HG03045 (cell line): ENCODE measurements around the gene NFIB.

Source experiments
- ATAC-seq: cut with Tn5 transposase; IDR thresholded peaks from one replicate; pipeline ENCODE4 v1.9.1; 2021; ENCODE audit warnings: mild to moderate bottlenecking, moderate library complexity; ENCODE audit not compliant: unreplicated experiment

NFIB gene

DNA sequence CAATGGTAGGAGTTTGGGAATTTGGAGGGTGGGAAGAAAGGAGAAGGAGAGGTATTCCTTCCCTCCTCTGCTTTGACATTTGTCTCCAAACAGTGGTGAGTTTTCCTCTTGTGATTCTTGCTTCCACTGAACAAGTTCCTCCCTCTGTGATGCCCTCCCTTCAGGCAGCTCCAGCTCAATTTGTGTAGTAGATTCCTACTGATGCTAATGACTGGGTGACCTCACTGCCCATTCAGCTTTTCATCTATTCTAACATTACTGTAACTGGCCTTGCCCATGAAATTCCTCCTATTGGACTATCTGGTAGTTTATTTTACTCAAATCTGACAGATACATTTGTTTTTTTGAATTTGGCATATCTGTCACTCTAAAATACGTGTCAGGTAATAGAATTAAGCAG lies 121.4 kb downstream of the NFIB start:
- no peak for ATAC-seq

DNA sequence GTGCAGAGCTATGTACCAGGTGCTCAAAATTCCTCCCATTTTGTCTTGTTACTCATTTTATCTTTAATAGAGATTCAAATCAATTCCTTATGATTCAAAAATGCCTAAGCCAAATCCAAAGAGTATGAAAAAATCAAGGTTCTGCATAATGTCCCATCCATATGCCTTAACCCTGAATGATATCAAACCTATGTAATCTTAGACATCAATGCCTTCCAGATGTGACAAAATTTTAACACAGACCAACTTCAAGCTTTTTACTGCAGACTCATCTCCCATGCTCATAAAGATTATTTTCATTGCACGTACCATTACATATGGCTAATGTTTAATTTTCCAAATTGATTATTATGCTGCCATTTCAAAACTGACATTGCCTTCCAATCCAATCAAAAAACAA lies 122.4 kb downstream of the NFIB start:
- no peak for ATAC-seq

- ATAC-seq, result no peak
These were observed 123.7 kb downstream of the NFIB start for GRCh38 chr9:14190240-14190639.

- ATAC-seq, result no peak
These were observed 124.4 kb downstream of the NFIB start for GRCh38 chr9:14189578-14189977.

DNA sequence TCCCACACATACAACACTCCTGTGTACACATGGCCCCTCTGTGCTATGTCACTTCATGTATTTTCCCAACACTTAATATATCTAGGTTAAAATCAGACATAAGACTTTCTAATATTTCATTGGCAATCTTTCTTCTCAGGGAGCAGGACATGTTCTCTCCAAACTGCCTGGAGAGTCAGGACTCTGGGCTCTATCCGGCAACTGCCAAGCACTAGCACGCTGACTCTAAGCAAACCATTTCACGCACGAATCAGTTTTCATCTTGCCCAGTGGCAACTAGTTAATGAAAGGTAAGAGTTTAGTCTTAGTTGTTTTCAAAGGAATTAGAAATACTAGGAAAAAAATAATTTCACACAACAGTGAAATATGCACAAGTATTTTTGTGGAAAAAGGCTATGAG lies 124.8 kb downstream of the NFIB start:
- no peak for ATAC-seq

DNA sequence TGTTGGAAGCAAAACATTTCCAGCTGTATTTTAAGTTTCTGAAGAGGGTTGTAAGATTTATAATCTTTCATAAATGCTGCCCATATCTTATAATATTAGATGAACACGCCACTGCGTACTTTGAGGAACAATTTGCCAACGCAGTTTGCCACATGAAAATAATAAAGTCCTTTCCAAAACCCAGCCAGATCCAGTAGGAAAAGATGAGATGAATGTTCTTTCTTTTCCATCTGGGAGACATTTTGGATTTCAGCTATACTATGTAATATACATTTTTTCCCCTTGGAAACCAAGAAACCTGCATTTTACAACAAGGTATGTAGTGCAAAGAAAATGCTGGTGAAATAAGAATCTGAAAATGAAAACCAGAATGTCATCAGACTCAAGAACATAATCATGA lies 125.4 kb downstream of the NFIB start:
- no peak for ATAC-seq

DNA sequence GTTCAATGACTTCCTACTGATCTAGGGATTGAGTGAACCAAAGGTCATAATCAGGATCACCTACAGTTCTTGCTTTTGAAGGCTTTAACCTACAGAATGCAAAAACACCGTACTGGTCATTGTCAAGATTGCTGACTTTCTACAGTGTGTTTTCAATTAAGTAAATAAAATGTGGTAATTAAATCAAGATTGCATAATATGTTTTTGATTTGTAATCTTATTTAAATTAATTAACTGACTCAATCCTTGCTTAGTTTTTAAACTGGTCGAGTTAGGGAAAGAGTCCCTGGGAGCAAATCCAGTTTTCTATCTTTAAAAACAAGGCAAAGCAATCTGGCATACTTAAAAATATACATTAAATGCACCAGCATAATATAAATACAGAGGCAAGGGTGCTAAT lies 125.9 kb downstream of the NFIB start:
- ATAC-seq, result no peak

GRCh38 chr9:14186096-14186495 lies 127.8 kb downstream of the NFIB start:
- ATAC-seq, result no peak

DNA sequence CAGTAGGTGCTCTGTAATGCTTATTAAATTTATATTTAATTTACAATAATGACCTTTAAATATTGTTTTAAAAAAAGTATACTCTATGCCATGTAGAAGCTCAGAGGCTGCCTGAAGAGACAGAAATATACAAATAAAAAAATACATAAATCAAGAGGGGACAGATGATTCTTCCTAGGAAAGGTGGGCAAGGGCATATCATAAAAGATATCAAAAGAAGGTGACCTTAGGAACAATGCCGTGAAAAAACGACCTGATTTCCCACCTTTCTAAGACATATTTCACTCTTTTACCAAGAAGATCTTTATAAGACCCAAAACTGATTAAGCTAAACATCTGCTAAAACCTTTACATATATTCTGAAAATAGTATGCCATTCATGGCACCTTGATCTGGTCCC lies 128.9 kb downstream of the NFIB start:
- no peak for ATAC-seq

DNA sequence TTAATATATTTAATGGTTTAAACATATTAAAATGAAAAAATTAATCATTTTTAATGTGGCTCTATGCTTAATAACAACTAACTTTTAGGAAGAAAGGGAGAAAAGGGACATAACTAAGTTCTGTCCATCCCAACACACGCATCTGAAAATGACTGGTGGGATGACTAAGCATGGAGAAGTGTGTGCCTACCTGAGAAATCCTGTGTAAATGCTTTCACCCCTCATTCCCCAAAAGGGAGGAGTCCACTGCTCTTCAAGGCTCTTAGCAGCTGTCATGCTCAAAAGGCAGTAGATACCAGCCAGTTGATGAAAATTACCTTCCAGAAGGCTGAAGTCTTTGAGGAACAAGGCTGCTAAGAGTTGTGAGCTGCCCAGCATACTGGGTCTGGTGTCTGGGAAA lies 130.9 kb downstream of the NFIB start:
- no peak for ATAC-seq

DNA sequence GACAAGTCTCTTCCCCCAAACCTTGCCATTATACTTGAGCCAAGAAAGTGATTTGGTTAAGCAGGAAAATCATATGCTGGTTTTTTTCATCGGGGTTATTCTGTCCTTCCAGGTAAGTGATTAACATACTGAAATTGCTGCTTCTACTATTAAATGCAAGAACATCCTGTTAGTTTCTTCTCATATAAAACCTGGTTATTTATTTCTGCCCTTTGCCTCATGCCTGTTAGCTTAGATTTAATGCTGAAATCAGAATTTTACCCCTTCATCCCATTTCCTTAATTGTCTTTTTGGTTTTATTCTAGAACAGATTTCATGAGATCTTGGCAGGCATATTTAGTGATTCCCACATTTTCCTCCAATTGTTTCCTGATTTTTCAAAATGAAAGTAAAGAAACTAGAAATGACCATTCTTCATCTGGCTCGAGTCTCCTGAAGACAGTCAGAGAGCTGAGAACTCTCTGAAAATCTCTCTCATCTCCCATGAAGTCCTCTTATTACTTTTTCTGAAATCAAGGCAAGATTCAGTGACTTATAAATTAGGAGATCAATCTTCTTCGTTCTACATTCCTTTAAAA lies 132.9 kb downstream of the NFIB start:
- ATAC-seq, result no peak

GRCh38 chr9:14180093-14180959 lies 133.6 kb downstream of the NFIB start:
- no peak for ATAC-seq

DNA sequence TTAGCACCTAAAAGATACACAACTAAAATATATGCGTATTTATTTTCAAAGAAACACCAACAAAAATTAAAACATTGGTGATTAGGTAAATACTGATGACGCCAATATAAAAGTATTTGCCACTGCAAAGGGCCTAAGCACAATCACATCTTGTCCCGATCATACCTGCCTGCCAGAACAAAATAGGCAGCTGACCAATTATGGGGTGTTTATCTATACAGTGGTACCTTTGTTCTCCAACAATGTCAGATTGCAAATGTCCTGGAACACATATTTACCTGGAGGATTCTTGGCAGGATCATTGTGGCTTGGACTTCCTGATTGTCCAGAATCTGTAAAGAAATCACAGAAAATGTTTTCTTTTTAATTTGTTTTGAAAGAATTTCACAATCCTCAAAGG lies 134.5 kb downstream of the NFIB start:
- no peak for ATAC-seq

GRCh38 chr9:14175778-14176177 lies 138.2 kb downstream of the NFIB start:
- ATAC-seq, result no peak

DNA sequence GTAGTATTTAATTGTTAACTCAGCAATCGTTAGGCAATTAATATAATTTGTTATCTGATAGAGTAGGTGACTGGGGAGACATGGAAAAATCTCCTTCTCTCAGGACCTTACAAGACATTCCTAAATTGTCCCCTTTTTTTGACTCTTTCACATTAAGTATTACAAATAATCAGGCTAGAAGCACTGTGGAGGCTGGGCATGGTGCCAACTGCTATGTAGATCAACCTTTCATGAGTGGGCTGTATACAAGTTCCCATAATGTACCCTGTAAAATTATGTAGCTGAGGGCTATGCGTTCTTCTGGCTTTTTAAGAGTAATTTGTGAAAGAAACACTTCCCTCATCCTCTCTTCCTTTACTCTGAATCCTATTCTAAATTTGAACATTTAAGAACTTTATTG lies 140.2 kb downstream of the NFIB start:
- no peak for ATAC-seq

- no peak for ATAC-seq
These were observed 142.9 kb downstream of the NFIB start for GRCh38 chr9:14170973-14171596.

DNA sequence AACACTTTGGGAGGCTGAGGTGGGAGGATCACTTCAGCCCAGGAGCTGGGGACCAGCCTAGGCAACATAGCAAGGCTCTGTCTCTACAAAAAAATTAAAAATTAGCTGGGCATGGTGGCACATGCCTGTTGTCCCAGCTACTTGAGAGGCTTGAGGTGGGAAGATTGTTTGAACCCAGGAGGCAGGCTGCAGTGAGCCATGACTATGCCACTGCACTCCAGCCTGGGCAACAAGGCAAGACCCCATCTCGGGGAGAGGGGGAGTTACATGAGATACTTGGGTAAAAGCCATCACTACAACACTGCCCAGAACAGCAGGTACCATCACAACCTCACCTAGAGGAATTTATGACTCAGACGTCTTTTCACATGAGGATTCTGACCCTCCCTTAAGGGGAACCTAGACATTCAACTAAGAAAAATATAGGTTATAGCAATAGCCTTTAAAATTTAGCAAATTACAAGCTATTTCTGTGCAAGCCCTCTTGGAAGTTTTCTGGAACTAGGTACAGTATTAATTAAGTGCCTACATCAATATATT lies 143.5 kb downstream of the NFIB start:
- ATAC-seq, result no peak

- ATAC-seq, result no peak
These were observed 145.6 kb downstream of the NFIB start for GRCh38 chr9:14168381-14168780.

- no peak for ATAC-seq
These were observed 148.4 kb downstream of the NFIB start for GRCh38 chr9:14165376-14166035.

- no peak for ATAC-seq
These were observed 149.0 kb downstream of the NFIB start for GRCh38 chr9:14164908-14165307.

DNA sequence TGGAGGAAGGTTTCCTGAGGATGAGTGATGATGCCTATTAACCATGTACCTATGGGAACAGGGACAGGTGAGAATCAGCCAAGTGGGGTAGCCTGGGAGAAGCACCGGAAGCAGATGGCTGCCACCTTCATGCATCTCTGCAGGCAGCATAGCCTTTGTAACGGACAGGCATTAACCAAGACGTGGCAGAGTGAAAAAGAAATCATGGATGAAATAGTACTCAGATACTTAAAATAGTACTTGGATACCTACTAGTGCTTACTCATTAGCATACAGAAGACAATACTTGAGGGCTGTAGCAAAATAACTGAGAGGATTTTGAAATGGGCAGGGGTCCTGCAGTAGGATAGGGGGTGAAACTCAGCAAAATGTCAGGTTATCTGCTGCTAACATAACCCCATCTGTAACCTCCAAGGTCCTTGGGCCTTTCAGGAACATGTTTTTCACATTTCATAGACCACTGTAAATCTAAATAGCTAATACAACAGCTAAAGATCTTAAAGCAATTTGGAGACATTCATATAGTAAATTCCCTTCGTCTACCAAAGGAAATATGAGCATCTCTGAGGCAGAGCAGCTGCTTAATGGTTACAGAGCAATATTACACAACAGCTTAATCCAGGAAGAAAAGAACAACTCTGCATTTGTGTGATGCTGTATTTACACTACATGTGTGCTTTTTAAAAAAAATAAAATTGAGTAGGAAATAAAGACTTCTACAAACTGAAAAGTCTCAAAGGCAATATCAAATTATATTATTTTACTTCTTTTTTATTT lies 154.3 kb downstream of the NFIB start:
- no peak for ATAC-seq
